ENCODE results near the gene NR1D1.

Gene NR1D1

GRCh38 chr17:40071313-40072039 lies 28.9 kb downstream of the NR1D1 start:
- ATAC-seq, result no peak

DNA sequence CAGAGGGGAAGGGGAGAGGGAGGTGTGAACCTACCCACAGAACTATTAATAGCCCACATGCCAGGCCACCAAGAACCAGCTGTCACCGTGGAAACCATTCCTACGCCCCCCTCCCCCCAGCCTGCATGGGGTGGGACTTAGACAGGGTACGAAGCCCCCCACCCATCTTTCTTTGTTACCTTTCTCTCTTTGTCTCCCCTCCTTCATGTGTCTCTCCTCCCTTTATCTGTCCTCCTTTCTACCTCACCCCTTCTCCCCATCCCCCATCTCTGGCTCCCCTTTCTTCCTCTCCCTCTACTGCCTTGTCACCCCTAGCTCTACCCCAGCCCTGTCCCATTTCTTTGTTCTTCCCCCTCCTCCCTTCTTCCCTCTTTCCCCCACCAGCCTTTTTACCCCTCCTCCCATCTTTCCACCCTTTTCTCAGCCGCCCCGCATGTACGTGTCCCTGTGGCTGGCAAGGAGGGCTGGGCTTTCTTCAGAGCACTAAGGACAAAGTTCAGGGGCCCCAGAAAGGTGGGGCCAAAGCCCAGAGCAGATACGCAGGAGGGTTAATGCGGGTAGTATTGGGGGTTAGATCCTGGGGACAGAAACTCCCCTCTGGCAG lies 29.6 kb downstream of the NR1D1 start:
- no peak for TF ChIP-seq RARB (CRISPR knock-in tag; IDR thresholded peaks at IDR 0.05)
- no peak for TF ChIP-seq ZNF565 (CRISPR knock-in tag; conservative IDR thresholded peaks at IDR 0.05; ENCODE audit: low read depth)
- no peak for TF ChIP-seq PATZ1 (CRISPR knock-in tag; IDR thresholded peaks at IDR 0.05; ENCODE audit: borderline replicate concordance)
- no peak for TF ChIP-seq CSDC2 (CRISPR knock-in tag; IDR thresholded peaks at IDR 0.05)
- TF ChIP-seq PPARA (CRISPR knock-in tag; IDR thresholded peaks at IDR 0.05; ENCODE audit: borderline replicate concordance), result no peak
- no peak for TF ChIP-seq CSRNP3 (CRISPR knock-in tag; IDR thresholded peaks at IDR 0.05)
- TF ChIP-seq ZFP30 (CRISPR knock-in tag; IDR thresholded peaks at IDR 0.05), result no peak
- TF ChIP-seq, protein P1, sequence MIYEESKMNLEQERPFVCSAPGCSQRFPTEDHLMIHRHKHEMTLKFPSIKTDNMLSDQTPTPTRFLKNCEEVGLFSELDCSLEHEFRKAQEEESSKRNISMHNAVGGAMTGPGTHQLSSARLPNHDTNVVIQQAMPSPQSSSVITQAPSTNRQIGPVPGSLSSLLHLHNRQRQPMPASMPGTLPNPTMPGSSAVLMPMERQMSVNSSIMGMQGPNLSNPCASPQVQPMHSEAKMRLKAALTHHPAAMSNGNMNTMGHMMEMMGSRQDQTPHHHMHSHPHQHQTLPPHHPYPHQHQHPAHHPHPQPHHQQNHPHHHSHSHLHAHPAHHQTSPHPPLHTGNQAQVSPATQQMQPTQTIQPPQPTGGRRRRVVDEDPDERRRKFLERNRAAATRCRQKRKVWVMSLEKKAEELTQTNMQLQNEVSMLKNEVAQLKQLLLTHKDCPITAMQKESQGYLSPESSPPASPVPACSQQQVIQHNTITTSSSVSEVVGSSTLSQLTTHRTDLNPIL (CRISPR knock-in tag; IDR thresholded peaks at IDR 0.05; ENCODE audit: low read depth), result no peak
- no peak for TF ChIP-seq POU6F1 (CRISPR knock-in tag; IDR thresholded peaks at IDR 0.05; ENCODE audit: borderline replicate concordance, low read depth)
- TF ChIP-seq GLIS3 (CRISPR knock-in tag; IDR thresholded peaks at IDR 0.05), result no peak
- TF ChIP-seq TCF4 (CRISPR knock-in tag; IDR thresholded peaks at IDR 0.05; ENCODE audit: borderline replicate concordance), result no peak
- no peak for ATAC-seq

More at GRCh38 chr17:40071313-40072039, 28.9 kb downstream of the NR1D1 start:
- TF ChIP-seq PATZ1 (CRISPR knock-in tag; IDR thresholded peaks at IDR 0.05; ENCODE audit: borderline replicate concordance), result no peak
- no peak for TF ChIP-seq ZFP3 (CRISPR knock-in tag; IDR thresholded peaks at IDR 0.05)
- no peak for TF ChIP-seq POU6F1 (CRISPR knock-in tag; IDR thresholded peaks at IDR 0.05; ENCODE audit: borderline replicate concordance, low read depth)
- TF ChIP-seq SNAI2 (CRISPR knock-in tag; IDR thresholded peaks at IDR 0.05), result no peak
- no peak for TF ChIP-seq GLIS3 (CRISPR knock-in tag; IDR thresholded peaks at IDR 0.05)
- no peak for TF ChIP-seq PPARA (CRISPR knock-in tag; IDR thresholded peaks at IDR 0.05; ENCODE audit: borderline replicate concordance)
- no peak for TF ChIP-seq ZNF70 (CRISPR knock-in tag; IDR thresholded peaks at IDR 0.05)
- TF ChIP-seq ESRRG (CRISPR knock-in tag; IDR thresholded peaks at IDR 0.05), result no peak
- no peak for TF ChIP-seq ZFP30 (CRISPR knock-in tag; IDR thresholded peaks at IDR 0.05)
- no peak for TF ChIP-seq ISL1 (CRISPR knock-in tag; IDR thresholded peaks at IDR 0.05)
- TF ChIP-seq, protein P1 (CRISPR knock-in tag; IDR thresholded peaks at IDR 0.05; ENCODE audit: low read depth), result no peak
- TF ChIP-seq ARNTL (CRISPR knock-in tag; IDR thresholded peaks at IDR 0.05; ENCODE audit: borderline replicate concordance, low read depth), result no peak
- TF ChIP-seq ZC3H10 (CRISPR knock-in tag; IDR thresholded peaks at IDR 0.05), result no peak
- TF ChIP-seq OSR1 (CRISPR knock-in tag; IDR thresholded peaks at IDR 0.05), result no peak
- TF ChIP-seq ZNF565 (CRISPR knock-in tag; conservative IDR thresholded peaks at IDR 0.05; ENCODE audit: low read depth), result no peak
